MCF 10A (cell line): ENCODE results near the gene SPPL2B. TPM values are rescaled to one million over a fixed set of nuclear protein-coding genes. Genes with fewer than 3 reads are reported as not detected.

Source experiments
- BruUV-seq: library from RNA; stranded (reverse); fragments of 400-500 nt; replicated peaks from 2 replicates; lab custom pipeline; 2021; lab: Mats Ljungman, UMichigan
- CTCF ChIA-PET: fragments of 300-600 bp; sonication (Branson Sonifier 250); formaldehyde crosslinking; extraction: SDS; loops from one replicate; lab custom pipeline; 2021; ENCODE audit warnings: antibody characterized with exemption, inconsistent platforms; lab: Yijun Ruan, JAX
- POLR2A ChIA-PET: fragments of 300-600, 350-650 bp; sonication (Branson Sonifier 250); formaldehyde crosslinking; extraction: SDS; loops from one replicate; lab custom pipeline; 2020; ENCODE audit warnings: antibody characterized with exemption, inconsistent platforms; lab: Yijun Ruan, JAX
- DNase-seq: peaks from one replicate; pipeline ENCODE4 v3.0.0-alpha.2; 2018; ENCODE audit not compliant: unreplicated experiment
- H3K27ac Mint-ChIP-seq: one replicate; pipeline ENCODE4 v1.8.0; 2022; ENCODE audit warnings: mild to moderate bottlenecking, low read depth, mixed read lengths; ENCODE audit not compliant: unreplicated experiment
- H3K27me3 Mint-ChIP-seq: one replicate; pipeline ENCODE4 v1.8.0; 2022; ENCODE audit warnings: mixed read lengths; ENCODE audit not compliant: insufficient read depth, unreplicated experiment
- H3K36me3 Mint-ChIP-seq: one replicate; pipeline ENCODE4 v1.8.0; 2022; ENCODE audit warnings: mild to moderate bottlenecking, moderate library complexity, mixed read lengths; ENCODE audit not compliant: insufficient read depth, unreplicated experiment
- H3K4me1 Mint-ChIP-seq: one replicate; pipeline ENCODE4 v1.8.0; 2022; ENCODE audit warnings: mixed read lengths; ENCODE audit not compliant: insufficient read depth, unreplicated experiment
- H3K4me3 Mint-ChIP-seq: one replicate; pipeline ENCODE4 v1.8.0; 2022; ENCODE audit warnings: mild to moderate bottlenecking, moderate library complexity, mixed read lengths; ENCODE audit not compliant: unreplicated experiment
- H3K9me3 Mint-ChIP-seq: one replicate; pipeline ENCODE4 v1.8.0; 2022; ENCODE audit warnings: mixed read lengths; ENCODE audit not compliant: unreplicated experiment
- CTCF ChIP-seq: fragments of 200-600 bp; IDR thresholded peaks from one replicate; pipeline ENCODE4 v1.8.0; 2022; ENCODE audit warnings: antibody characterized with exemption, mild to moderate bottlenecking; ENCODE audit not compliant: unreplicated experiment
- intact Hi-C: fragments of 100-400 bp; cut with micrococcal nuclease; formaldehyde crosslinking; loops from 2 replicates; pipeline ENCODE4 v1.14.1; 2022
- total RNA-seq: library from RNA; stranded (reverse); gene quantifications from 2 replicates; pipeline ENCODE4 v1.2.3, GENCODE V29; 2022

Gene SPPL2B
- total RNA-seq, 1 experiment from 2014 or later, result 70.1 TPM

GRCh38 chr19:2371656-2372055 lies 43.2 kb downstream of the SPPL2B start:
- intact Hi-C loops, result no loop called here
- ChIA-PET CTCF (no interaction called here), POLR2A (no interaction called here)
- H3K36me3 Mint-ChIP-seq, result no peaks in the 10 kb centered on the region
- TF ChIP-seq CTCF, result no peak
- H3K4me1 Mint-ChIP-seq, result peaks cover 12% of the 10 kb centered on the region
- peaks cover 12% of the 10 kb centered on the region for H3K27me3 Mint-ChIP-seq
- no peak overlapping the region for H3K4me3 Mint-ChIP-seq
- H3K27ac Mint-ChIP-seq, result no peak overlapping the region
- BruUV-seq, result no TSS peak
- no peaks in the 10 kb centered on the region for H3K9me3 Mint-ChIP-seq
- DNase-seq, result no peak

GRCh38 chr19:2372076-2372612 lies 43.7 kb downstream of the SPPL2B start:
- ChIA-PET POLR2A (no interaction called here), CTCF (no interaction called here)
- Mint-ChIP-seq H3K27me3 (peaks cover 12% of the 10 kb centered on the region), H3K9me3 (no peaks in the 10 kb centered on the region), H3K36me3 (no peaks in the 10 kb centered on the region), H3K27ac (no peak overlapping the region), H3K4me1 (peaks cover 12% of the 10 kb centered on the region), H3K4me3 (no peak overlapping the region)
- BruUV-seq, result no TSS peak
- no peak for DNase-seq
- intact Hi-C loops, result no loop called here
- no peak for TF ChIP-seq CTCF

- Mint-ChIP-seq H3K27ac (no peak overlapping the region), H3K27me3 (peaks cover 12% of the 10 kb centered on the region), H3K4me1 (peaks cover 12% of the 10 kb centered on the region), H3K36me3 (peaks cover 6% of the 10 kb centered on the region), H3K4me3 (no peak overlapping the region), H3K9me3 (peaks cover 14% of the 10 kb centered on the region)
- TF ChIP-seq CTCF, result no peak
- intact Hi-C loops, result no loop called here
- no TSS peak for BruUV-seq
- ChIA-PET POLR2A (no interaction called here), CTCF (no interaction called here)
- no peak for DNase-seq
These were observed 46.3 kb downstream of the SPPL2B start for GRCh38 chr19:2374808-2375207.

GRCh38 chr19:2375353-2376121 lies 47.1 kb downstream of the SPPL2B start:
- Mint-ChIP-seq H3K9me3 (peaks cover 16% of the 10 kb centered on the region), H3K27ac (no peak overlapping the region), H3K4me1 (peaks cover 12% of the 10 kb centered on the region), H3K27me3 (peaks cover 12% of the 10 kb centered on the region), H3K4me3 (no peak overlapping the region), H3K36me3 (peaks cover 6% of the 10 kb centered on the region)
- BruUV-seq, result no TSS peak
- TF ChIP-seq CTCF, result no peak
- DNase-seq, result no peak
- intact Hi-C loops, result no loop called here
- ChIA-PET CTCF (no interaction called here), POLR2A (no interaction called here)
